HCT116 (cell line): ENCODE data around the gene SLCO2A1. TPM values are rescaled to one million over a fixed set of nuclear protein-coding genes. Genes with fewer than 3 reads are reported as not detected.

Experiments used
- ATAC-seq: fragments of 200-7000 bp; cut with Tn5 transposase; 2 replicates; pipeline ENCODE4 v1.9.1; 2020; ENCODE audit warnings: mild to moderate bottlenecking, moderate library complexity
- BruUV-seq: library from RNA; stranded (reverse); fragments of 400-500 nt; replicated peaks from 2 replicates; lab custom pipeline; 2021; lab: Mats Ljungman, UMichigan
- CTCF ChIA-PET: fragments of 300-600 bp; sonication (Branson Sonifier 250); formaldehyde crosslinking; loops from one replicate; lab custom pipeline; 2021; ENCODE audit warnings: antibody characterized with exemption; lab: Charles Lee
- POLR2A ChIA-PET: fragments of 300-600, 350-600 bp; sonication (Branson Sonifier 250); formaldehyde crosslinking; loops from one replicate; lab custom pipeline; 2021; ENCODE audit warnings: antibody characterized with exemption; lab: Charles Lee
- RAD21 ChIA-PET, 2 experiments: fragments of 300-600 bp; sonication (Branson Sonifier 250); formaldehyde crosslinking; loops; one replicate each; lab custom pipeline; 2023; ENCODE audit warnings: low total read pairs in 2 of 2; ENCODE audit not compliant: uncharacterized antibody in 2 of 2, unreplicated experiment in 2 of 2, low non-redundant PET in 1 of 2; lab: Charles Lee
- DNase-seq: peaks from one replicate; pipeline ENCODE4 v3.0.0-alpha.2; 2010; ENCODE audit warnings: low read depth, low spot score
- H2AFZ ChIP-seq: fragments of 200-600 bp; shearing (Covaris generic), sonication (generic); 2 replicates; pipeline ENCODE4 v1.6.1; 2017; ENCODE audit warnings: low read depth, mixed run types, mixed read lengths, antibody characterized with exemption, low read length; ENCODE audit not compliant: poor library complexity, severe bottlenecking
- H3K27ac ChIP-seq: 2 replicates; pipeline ENCODE4 v1.5.1; 2012; ENCODE audit warnings: low read depth, low read length
- H3K27me3 ChIP-seq: fragments of 200-600 bp; sonication (generic); 2 replicates; pipeline ENCODE4 v1.6.1; 2016; ENCODE audit warnings: mixed run types, low read length, mixed read lengths; ENCODE audit not compliant: insufficient read depth
- H3K36me3 ChIP-seq, 2 experiments: fragments of 200-500 bp in 1 of 2; fragments of 200-600 bp in 1 of 2; sonication (Bioruptor generic) in 1 of 2; sonication (generic) in 1 of 2; 2 replicates each; pipeline versions ENCODE4 v1.5.1 to v1.6.1; 2014 to 2016; ENCODE audit warnings: low read length in 2 of 2, inconsistent platforms in 1 of 2, mixed read lengths in 1 of 2, mixed run types in 1 of 2; ENCODE audit not compliant: insufficient read depth in 2 of 2, control insufficient read depth in 1 of 2
- H3K4me1 ChIP-seq, 2 experiments: fragments of 200-600 bp in 1 of 2; sonication (generic) in 1 of 2; 2 replicates each; pipeline versions ENCODE4 v1.5.1 to v1.6.1; 2012 to 2017; ENCODE audit warnings: low read length in 2 of 2, inconsistent platforms in 1 of 2, mild to moderate bottlenecking in 1 of 2, mixed read lengths in 1 of 2, mixed run types in 1 of 2, moderate library complexity in 1 of 2; ENCODE audit not compliant: insufficient read depth in 2 of 2, control insufficient read depth in 1 of 2
- H3K4me2 ChIP-seq: fragments of 200-600 bp; sonication (generic); 2 replicates; pipeline ENCODE4 v1.6.1; 2017; ENCODE audit warnings: mixed run types, low read length, mixed read lengths
- H3K4me3 ChIP-seq, 2 experiments: fragments of 200-600 bp in 1 of 2; sonication (generic) in 1 of 2; replicated peaks in 1 of 2; 2 replicates each; pipeline ENCODE4 v1.5.1; 2011 to 2016; ENCODE audit warnings: low read length in 2 of 2, control low read depth in 1 of 2, low read depth in 1 of 2, mild to moderate bottlenecking in 1 of 2, mixed read lengths in 1 of 2, mixed run types in 1 of 2
- H3K79me2 ChIP-seq: fragments of 200-600 bp; sonication (generic); 2 replicates; pipeline ENCODE4 v1.6.1; 2017; ENCODE audit warnings: mild to moderate bottlenecking, mixed run types, low read length, moderate library complexity, mixed read lengths; ENCODE audit not compliant: insufficient read depth
- H3K9ac ChIP-seq: fragments of 200-600 bp; sonication (generic); 2 replicates; pipeline ENCODE4 v1.6.1; 2016; ENCODE audit warnings: low read length, mixed read lengths
- H3K9me2 ChIP-seq: fragments of 200-600 bp; sonication (generic), shearing (Covaris generic); 2 replicates; pipeline ENCODE4 v1.6.1; 2017; ENCODE audit warnings: mixed run types, mild to moderate bottlenecking, moderate library complexity; ENCODE audit not compliant: insufficient read depth
- H3K9me3 ChIP-seq, 2 experiments: fragments of 200-500 bp in 1 of 2; fragments of 200-600 bp in 1 of 2; sonication (Bioruptor generic) in 1 of 2; sonication (generic) in 1 of 2; 2 replicates each; pipeline ENCODE4 v1.6.1; 2014 to 2017; ENCODE audit warnings: low read length in 2 of 2, mixed read lengths in 2 of 2, inconsistent platforms in 1 of 2, low read depth in 1 of 2, mild to moderate bottlenecking in 1 of 2, mixed run types in 1 of 2, moderate library complexity in 1 of 2; ENCODE audit not compliant: control insufficient read depth in 1 of 2, insufficient read depth in 1 of 2
- H4K20me1 ChIP-seq: fragments of 200-600 bp; sonication (generic), shearing (Covaris generic); 2 replicates; pipeline ENCODE4 v1.6.1; 2017; ENCODE audit warnings: mixed run types, mild to moderate bottlenecking, moderate library complexity; ENCODE audit not compliant: insufficient read depth
- CBX3 ChIP-seq: IDR thresholded peaks from 2 replicates; pipeline ENCODE4 v1.6.1; 2012; ENCODE audit warnings: low read depth
- CEBPB ChIP-seq: IDR thresholded peaks from 2 replicates; pipeline ENCODE4 v1.6.1; 2012; ENCODE audit warnings: low read depth
- CTCF ChIP-seq, 3 experiments: fragments of 200-600 bp in 1 of 3; sonication (generic) in 1 of 3; IDR thresholded peaks in 2 of 3; conservative IDR thresholded peaks in 1 of 3; 2 replicates each; pipeline ENCODE4 v1.5.1; 2012 to 2017; ENCODE audit warnings: low read depth in 2 of 3, low read length in 2 of 3, antibody characterized with exemption in 1 of 3, borderline replicate concordance in 1 of 3, control low read depth in 1 of 3, mild to moderate bottlenecking in 1 of 3, mixed read lengths in 1 of 3, mixed run types in 1 of 3, moderate library complexity in 1 of 3; ENCODE audit not compliant: insufficient read depth in 1 of 3
- EZH2 ChIP-seq: fragments of 200-600 bp; sonication (generic); IDR thresholded peaks from 2 replicates; pipeline ENCODE4 v1.6.1; 2017; ENCODE audit warnings: antibody characterized with exemption, mixed run types
- JUND ChIP-seq: IDR thresholded peaks from 2 replicates; pipeline ENCODE4 v1.6.1; 2012
- MAX ChIP-seq: IDR thresholded peaks from 2 replicates; pipeline ENCODE4 v1.6.1; 2012
- POLR2AphosphoS5 ChIP-seq: IDR thresholded peaks from 2 replicates; pipeline ENCODE4 v1.6.1; 2011; ENCODE audit warnings: mild to moderate bottlenecking, low read depth, low read length, moderate library complexity
- RAD21 ChIP-seq: IDR thresholded peaks from 2 replicates; pipeline ENCODE4 v1.6.1; 2012; ENCODE audit warnings: low read depth, mild to moderate bottlenecking
- SIN3A ChIP-seq: IDR thresholded peaks from 2 replicates; pipeline ENCODE4 v1.6.1; 2012; ENCODE audit warnings: low read depth
- SP1 ChIP-seq: IDR thresholded peaks from 2 replicates; pipeline ENCODE4 v1.6.1; 2012; ENCODE audit warnings: low read depth
- SRF ChIP-seq: IDR thresholded peaks from 2 replicates; pipeline ENCODE4 v1.6.1; 2012; ENCODE audit warnings: low read depth
- TCF7L2 ChIP-seq: IDR thresholded peaks from 2 replicates; pipeline ENCODE4 v1.7.0; 2011; ENCODE audit warnings: borderline replicate concordance, inconsistent platforms; ENCODE audit not compliant: insufficient read depth, insufficient read length; ENCODE audit errors: extremely low read depth
- YY1 ChIP-seq: IDR thresholded peaks from 2 replicates; pipeline ENCODE4 v1.6.1; 2011; ENCODE audit warnings: low read length, low read depth, moderate library complexity, mild to moderate bottlenecking; ENCODE audit not compliant: insufficient replicate concordance; ENCODE audit errors: extremely low read depth
- ZFX ChIP-seq: fragments of 450-650 bp; IDR thresholded peaks from 2 replicates; pipeline ENCODE4 v1.6.1; 2017
- ZNF274 ChIP-seq: fragments of 200-500 bp; sonication (Bioruptor generic); IDR thresholded peaks from 2 replicates; pipeline ENCODE4 v1.6.1; 2014; ENCODE audit warnings: mild to moderate bottlenecking, low read depth, low read length, inconsistent platforms
- intact Hi-C: fragments of 100-400 bp; cut with micrococcal nuclease; formaldehyde crosslinking; loops from 2 replicates; pipeline ENCODE4 v1.10.0; 2022
- total RNA-seq: library from RNA; stranded (reverse); gene quantifications from one replicate; pipeline ENCODE4 v1.2.1, GENCODE V29; 2021; ENCODE audit not compliant: unreplicated experiment

The SLCO2A1 gene
- total RNA-seq, 1 experiment from 2014 or later: 0.52 TPM

DNA sequence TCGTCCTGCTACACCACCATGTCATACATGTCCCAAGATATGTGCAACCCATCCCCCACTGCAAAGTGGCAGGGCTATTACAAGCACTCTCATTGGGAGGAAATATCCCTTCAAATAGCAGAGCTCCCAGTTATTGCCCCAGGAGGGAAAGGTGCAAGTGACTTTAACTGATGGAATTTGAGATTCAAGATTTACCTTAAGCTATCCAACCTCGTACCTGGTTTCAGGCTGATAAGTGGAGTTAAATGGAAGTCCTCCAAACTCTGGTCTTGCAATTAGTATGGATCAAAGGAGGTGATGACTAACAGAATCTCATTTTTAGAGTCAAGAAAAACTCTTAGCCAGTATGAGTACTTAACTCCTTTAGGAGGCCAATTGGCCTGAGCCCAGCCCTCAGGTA, 2.1 kb downstream of the SLCO2A1 start:
- CTCF ChIA-PET: no interaction called here
- Histone ChIP-seq H4K20me1 (no peaks in the 10 kb centered on the region), H3K4me1 (peaks cover 0 to 11% of the 10 kb centered on the region in 2 experiments; a peak in 2 of 4 replicates), H3K9me2 (no peaks in the 10 kb centered on the region), H3K4me3 (no peak overlapping the region), H3K27me3 (0 out of 2 replicates have a peak, but pooled peaks cover 5% of the 10 kb centered on the region), H3K79me2 (no peaks in the 10 kb centered on the region), H2AFZ (no peak overlapping the region), H3K27ac (no peak overlapping the region), H3K36me3 (no peaks in the 10 kb centered on the region), H3K9me3 (no peaks in the 10 kb centered on the region), H3K9ac (no peak overlapping the region), H3K4me2 (no peak overlapping the region)
- TF ChIP-seq CEBPB (no peak), CTCF (IDR thresholded peaks at IDR 0.05 in 2 of 3, conservative IDR thresholded peaks at IDR 0.05 in 1 of 3; ENCODE audit: borderline replicate concordance in 1 of 3, insufficient read depth in 1 of 3, low read depth in 2 of 3, low read length in 2 of 3) (no peak), ZNF274 (no peak), RAD21 (no peak), JUND (no peak), MAX (no peak)
- no peak for DNase-seq
- RAD21 ChIA-PET: no interaction called here
- intact Hi-C loops: no loop called here
- POLR2A ChIA-PET: no interaction called here
- BruUV-seq: no TSS peak
- ATAC-seq: no peak

- ChIA-PET POLR2A (no interaction called here), CTCF (no interaction called here), RAD21 (no interaction called here)
- H3K9me3 ChIP-seq: no peaks in the 10 kb centered on the region
- H3K4me1 ChIP-seq: no peaks in the 10 kb centered on the region
- ATAC-seq (no peak), DNase-seq (no peak)
- H3K79me2 ChIP-seq: no peaks in the 10 kb centered on the region
- H3K9me2 ChIP-seq: no peaks in the 10 kb centered on the region
- no TSS peak for BruUV-seq
- no peak overlapping the region for H3K27ac ChIP-seq
- no peak overlapping the region for H3K4me3 ChIP-seq
- no peaks in the 10 kb centered on the region for H3K27me3 ChIP-seq
- H3K4me2 ChIP-seq: no peak overlapping the region
- intact Hi-C loops: no loop called here
- H3K9ac ChIP-seq: no peak overlapping the region
- H2AFZ ChIP-seq: no peak overlapping the region
- no peaks in the 10 kb centered on the region for H3K36me3 ChIP-seq
- no peaks in the 10 kb centered on the region for H4K20me1 ChIP-seq
- TF ChIP-seq RAD21: no peak
- TF ChIP-seq MAX: no peak
- no peak for TF ChIP-seq JUND
- no peak for TF ChIP-seq SRF
- TF ChIP-seq CBX3: no peak
- TF ChIP-seq SP1: no peak
- no peak for TF ChIP-seq CEBPB
- no peak for TF ChIP-seq SIN3A
- no peak for TF ChIP-seq TCF7L2
- no peak for TF ChIP-seq YY1
- no peak for TF ChIP-seq POLR2AphosphoS5
- TF ChIP-seq ZFX: no peak
- TF ChIP-seq EZH2: no peak
Observed at GRCh38 chr3:134020135-134020680, 9.5 kb downstream of the SLCO2A1 start.
